ENCODE results near the gene DNM3.

DNM3 gene

GRCh38 chr1:172269084-172269483, 427.8 kb downstream of the DNM3 start:
- TF ChIP-seq CTCF (IDR thresholded peaks at IDR 0.05; ENCODE audit: low read depth, low read length), result no peak
- no peak for DNase-seq (ENCODE audit: extremely low read depth, low read depth)

- TF ChIP-seq CTCF (IDR thresholded peaks at IDR 0.05; ENCODE audit: low read depth, low read length), result no peak
- DNase-seq (ENCODE audit: extremely low read depth, low read depth), result no peak
These were observed 428.3 kb downstream of the DNM3 start for GRCh38 chr1:172269644-172270043.

GRCh38 chr1:172270605-172271004, 429.3 kb downstream of the DNM3 start:
- DNase-seq (ENCODE audit: extremely low read depth, low read depth), result no peak
- TF ChIP-seq CTCF (IDR thresholded peaks at IDR 0.05; ENCODE audit: low read depth, low read length), result no peak

- TF ChIP-seq CTCF (IDR thresholded peaks at IDR 0.05; ENCODE audit: low read depth, low read length), result no peak
- no peak for DNase-seq (ENCODE audit: extremely low read depth, low read depth)
These were observed 430.8 kb downstream of the DNM3 start for GRCh38 chr1:172272087-172272486.

GRCh38 chr1:172273647-172274396, 432.5 kb downstream of the DNM3 start:
- no peak for TF ChIP-seq CTCF (IDR thresholded peaks at IDR 0.05; ENCODE audit: low read depth, low read length)

GRCh38 chr1:172275478-172275877, 434.2 kb downstream of the DNM3 start:
- TF ChIP-seq CTCF (IDR thresholded peaks at IDR 0.05; ENCODE audit: low read depth, low read length), result no peak
- no peak for DNase-seq (ENCODE audit: extremely low read depth, low read depth)

More at GRCh38 chr1:172273647-172274396, 432.5 kb downstream of the DNM3 start:
- DNase-seq (ENCODE audit: extremely low read depth, low read depth), result no peak

- no peak for TF ChIP-seq CTCF (IDR thresholded peaks at IDR 0.05; ENCODE audit: low read depth, low read length)
- no peak for DNase-seq (ENCODE audit: extremely low read depth, low read depth)
These were observed 435.0 kb downstream of the DNM3 start for GRCh38 chr1:172276120-172276818.

Data from AG09319 (cell line).